HG03280 (cell line): Measurements from ENCODE around the gene MUCL3.
"Not testable (repeated sequence)": the region's sequence is repeated elsewhere in the genome, so short reads cannot be mapped to it uniquely, and the experiment has no call there.

Experiments
- ATAC-seq: cut with Tn5 transposase; IDR thresholded peaks from one replicate; pipeline ENCODE4 v1.9.1; 2021; ENCODE audit warnings: mild to moderate bottlenecking, moderate library complexity; ENCODE audit not compliant: unreplicated experiment

MUCL3 gene

GRCh38 chr6:30974490-30975252, 33.9 kb downstream of the MUCL3 start:
- no peak for ATAC-seq

GRCh38 chr6:30979141-30979540, 38.4 kb downstream of the MUCL3 start:
- ATAC-seq = no peak

GRCh38 chr6:30979690-30980089, 38.9 kb downstream of the MUCL3 start:
- ATAC-seq = no peak

- no peak for ATAC-seq
Observed at GRCh38 chr6:30981942-30982772, 41.4 kb downstream of the MUCL3 start.

GRCh38 chr6:30983439-30983838, 42.7 kb downstream of the MUCL3 start, which contains the start of gene MUC21:
Gene MUC21 (plus strand): TSS chr6:30983718. CDS start chr6:30983959, 241 bp downstream.
- no peak for ATAC-seq

GRCh38 chr6:30985490-30985889, 44.7 kb downstream of the MUCL3 start:
- no peak for ATAC-seq

GRCh38 chr6:30987304-30987703, 46.5 kb downstream of the MUCL3 start:
- no peak for ATAC-seq

- ATAC-seq = no peak
Observed at GRCh38 chr6:30988209-30988825, 47.5 kb downstream of the MUCL3 start.

GRCh38 chr6:30990422-30991086, 49.8 kb downstream of the MUCL3 start:
- no peak for ATAC-seq

- no peak for ATAC-seq
Observed at GRCh38 chr6:30991891-30992290, 51.1 kb downstream of the MUCL3 start.

GRCh38 chr6:30997301-30997700, 56.5 kb downstream of the MUCL3 start:
- ATAC-seq = no peak

GRCh38 chr6:30998785-30999184, 58.0 kb downstream of the MUCL3 start:
- ATAC-seq = no peak

GRCh38 chr6:31000067-31000860, 59.5 kb downstream of the MUCL3 start:
- ATAC-seq = not testable (repeated sequence)

- ATAC-seq = no peak
Observed at GRCh38 chr6:31001281-31001888, 60.6 kb downstream of the MUCL3 start.

GRCh38 chr6:31002471-31002870, 61.7 kb downstream of the MUCL3 start:
- no peak for ATAC-seq
